Measurements from ENCODE around the gene ARRB2. TPM values are rescaled to one million over a fixed set of nuclear protein-coding genes. Genes with fewer than 3 reads are reported as not detected.

ARRB2 gene
- total and polyA plus RNA-seq, 2 experiments from 2014 or later, result 37.3 to 45.0 TPM

- Mint-ChIP-seq H3K9me3 (no peaks in the 10 kb centered on the region), H3K36me3 (ENCODE audit: low read depth) (no peaks in the 10 kb centered on the region), H3K4me3 (no peak overlapping the region), H3K4me1 (no peaks in the 10 kb centered on the region), H3K27me3 (ENCODE audit: insufficient read depth, low read depth, poor library complexity) (peaks cover 3% of the 10 kb centered on the region), H3K27ac (no peak overlapping the region)
- Histone ChIP-seq H2AFZ (no peak overlapping the region), H3K79me2 (replicated peaks; ENCODE audit: insufficient read depth) (no peaks in the 10 kb centered on the region), H3K36me3 (ENCODE audit: insufficient read depth) (no peaks in the 10 kb centered on the region), H3K27ac (ENCODE audit: low read depth) (no peak overlapping the region), H4K20me1 (replicated peaks; ENCODE audit: insufficient read depth) (no peaks in the 10 kb centered on the region), H3K9me2 (ENCODE audit: insufficient read depth) (no peaks in the 10 kb centered on the region), H3K27me3 (ENCODE audit: insufficient read depth) (no peaks in the 10 kb centered on the region), H3K4me2 (no peak overlapping the region), H3K4me3 (no peak overlapping the region), H3K4me1 (ENCODE audit: insufficient read depth) (no peaks in the 10 kb centered on the region), H3F3A (replicated peaks; ENCODE audit: low read depth) (0 out of 2 replicates have a peak, but pooled peaks cover 2% of the 10 kb centered on the region)
- ATAC-seq (no peak), DNase-seq (ENCODE audit: low spot score) (no peak)
- TF ChIP-seq ZNF114 (CRISPR knock-in tag; IDR thresholded peaks at IDR 0.05), result no peak
- no peak for TF ChIP-seq CREB1 (CRISPR knock-in tag; IDR thresholded peaks at IDR 0.05; ENCODE audit: low read depth)
- TF ChIP-seq, protein P1, sequence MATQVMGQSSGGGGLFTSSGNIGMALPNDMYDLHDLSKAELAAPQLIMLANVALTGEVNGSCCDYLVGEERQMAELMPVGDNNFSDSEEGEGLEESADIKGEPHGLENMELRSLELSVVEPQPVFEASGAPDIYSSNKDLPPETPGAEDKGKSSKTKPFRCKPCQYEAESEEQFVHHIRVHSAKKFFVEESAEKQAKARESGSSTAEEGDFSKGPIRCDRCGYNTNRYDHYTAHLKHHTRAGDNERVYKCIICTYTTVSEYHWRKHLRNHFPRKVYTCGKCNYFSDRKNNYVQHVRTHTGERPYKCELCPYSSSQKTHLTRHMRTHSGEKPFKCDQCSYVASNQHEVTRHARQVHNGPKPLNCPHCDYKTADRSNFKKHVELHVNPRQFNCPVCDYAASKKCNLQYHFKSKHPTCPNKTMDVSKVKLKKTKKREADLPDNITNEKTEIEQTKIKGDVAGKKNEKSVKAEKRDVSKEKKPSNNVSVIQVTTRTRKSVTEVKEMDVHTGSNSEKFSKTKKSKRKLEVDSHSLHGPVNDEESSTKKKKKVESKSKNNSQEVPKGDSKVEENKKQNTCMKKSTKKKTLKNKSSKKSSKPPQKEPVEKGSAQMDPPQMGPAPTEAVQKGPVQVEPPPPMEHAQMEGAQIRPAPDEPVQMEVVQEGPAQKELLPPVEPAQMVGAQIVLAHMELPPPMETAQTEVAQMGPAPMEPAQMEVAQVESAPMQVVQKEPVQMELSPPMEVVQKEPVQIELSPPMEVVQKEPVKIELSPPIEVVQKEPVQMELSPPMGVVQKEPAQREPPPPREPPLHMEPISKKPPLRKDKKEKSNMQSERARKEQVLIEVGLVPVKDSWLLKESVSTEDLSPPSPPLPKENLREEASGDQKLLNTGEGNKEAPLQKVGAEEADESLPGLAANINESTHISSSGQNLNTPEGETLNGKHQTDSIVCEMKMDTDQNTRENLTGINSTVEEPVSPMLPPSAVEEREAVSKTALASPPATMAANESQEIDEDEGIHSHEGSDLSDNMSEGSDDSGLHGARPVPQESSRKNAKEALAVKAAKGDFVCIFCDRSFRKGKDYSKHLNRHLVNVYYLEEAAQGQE (IDR thresholded peaks at IDR 0.05; ENCODE audit: unreplicated experiment), result no peak
- TF ChIP-seq EZH2phosphoT487 (IDR thresholded peaks at IDR 0.05; ENCODE audit: unreplicated experiment), result no peak
- TF ChIP-seq ZNF462 (CRISPR knock-in tag; IDR thresholded peaks at IDR 0.05), result no peak
- no peak for TF ChIP-seq CTCF (conservative IDR thresholded peaks at IDR 0.05; ENCODE audit: low read depth in 2 of 2)
- no peak for TF ChIP-seq POLR2AphosphoS5 (IDR thresholded peaks at IDR 0.05; ENCODE audit: low read depth)
- TF ChIP-seq ZNF331 (CRISPR knock-in tag; IDR thresholded peaks at IDR 0.05; ENCODE audit: low read depth), result no peak
- TF ChIP-seq EZH2 (IDR thresholded peaks at IDR 0.05; ENCODE audit: low read depth, unreplicated experiment), result no peak
- TF ChIP-seq STAT1 (IDR thresholded peaks at IDR 0.05; ENCODE audit: unreplicated experiment), result no peak
- no peak for TF ChIP-seq ETS1 (IDR thresholded peaks at IDR 0.05)
Observed at GRCh38 chr17:4766723-4767122, 56.3 kb downstream of the ARRB2 start.
